ENCODE data around the gene LCP2. TPM values are rescaled to one million over a fixed set of nuclear protein-coding genes. Genes with fewer than 3 reads are reported as not detected.

Gene LCP2
- total RNA-seq, 1 experiment from 2014 or later = 0.36 TPM

- H3K4me1 ChIP-seq (ENCODE audit: control insufficient read depth, insufficient read depth, low read length) = no peaks in the 10 kb centered on the region
- no peak for DNase-seq (ENCODE audit: low read depth, low spot score)
- no peak overlapping the region for H3K4me3 ChIP-seq (ENCODE audit: low read depth in 2 of 2, low read length in 2 of 2)
- BruUV-seq (replicated peaks) = no TSS peak
- ChIA-PET CTCF (no interaction called here), POLR2A (interaction anchor here (0.7 kb wide), 1 partner anchor 297 kb away, joined by 20 read pairs; no protein-coding TSS in a partner anchor)
- H3K27ac ChIP-seq (ENCODE audit: low read length) = no peak overlapping the region
- no peaks in the 10 kb centered on the region for H3K9me3 ChIP-seq (ENCODE audit: control insufficient read depth, insufficient read depth, low read depth, low read length)
- H3K36me3 ChIP-seq (ENCODE audit: control insufficient read depth, insufficient read depth, low read length) = no peaks in the 10 kb centered on the region
- TF ChIP-seq, protein P1, sequence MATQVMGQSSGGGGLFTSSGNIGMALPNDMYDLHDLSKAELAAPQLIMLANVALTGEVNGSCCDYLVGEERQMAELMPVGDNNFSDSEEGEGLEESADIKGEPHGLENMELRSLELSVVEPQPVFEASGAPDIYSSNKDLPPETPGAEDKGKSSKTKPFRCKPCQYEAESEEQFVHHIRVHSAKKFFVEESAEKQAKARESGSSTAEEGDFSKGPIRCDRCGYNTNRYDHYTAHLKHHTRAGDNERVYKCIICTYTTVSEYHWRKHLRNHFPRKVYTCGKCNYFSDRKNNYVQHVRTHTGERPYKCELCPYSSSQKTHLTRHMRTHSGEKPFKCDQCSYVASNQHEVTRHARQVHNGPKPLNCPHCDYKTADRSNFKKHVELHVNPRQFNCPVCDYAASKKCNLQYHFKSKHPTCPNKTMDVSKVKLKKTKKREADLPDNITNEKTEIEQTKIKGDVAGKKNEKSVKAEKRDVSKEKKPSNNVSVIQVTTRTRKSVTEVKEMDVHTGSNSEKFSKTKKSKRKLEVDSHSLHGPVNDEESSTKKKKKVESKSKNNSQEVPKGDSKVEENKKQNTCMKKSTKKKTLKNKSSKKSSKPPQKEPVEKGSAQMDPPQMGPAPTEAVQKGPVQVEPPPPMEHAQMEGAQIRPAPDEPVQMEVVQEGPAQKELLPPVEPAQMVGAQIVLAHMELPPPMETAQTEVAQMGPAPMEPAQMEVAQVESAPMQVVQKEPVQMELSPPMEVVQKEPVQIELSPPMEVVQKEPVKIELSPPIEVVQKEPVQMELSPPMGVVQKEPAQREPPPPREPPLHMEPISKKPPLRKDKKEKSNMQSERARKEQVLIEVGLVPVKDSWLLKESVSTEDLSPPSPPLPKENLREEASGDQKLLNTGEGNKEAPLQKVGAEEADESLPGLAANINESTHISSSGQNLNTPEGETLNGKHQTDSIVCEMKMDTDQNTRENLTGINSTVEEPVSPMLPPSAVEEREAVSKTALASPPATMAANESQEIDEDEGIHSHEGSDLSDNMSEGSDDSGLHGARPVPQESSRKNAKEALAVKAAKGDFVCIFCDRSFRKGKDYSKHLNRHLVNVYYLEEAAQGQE (IDR thresholded peaks at IDR 0.05; ENCODE audit: insufficient read depth in 1 of 2, low read depth in 2 of 2, low read length in 1 of 2) = no peak
- TF ChIP-seq POLR2AphosphoS5 (IDR thresholded peaks at IDR 0.05; ENCODE audit: low read depth, low read length) (no peak), CTCF (IDR thresholded peaks at IDR 0.05) (no peak; the same call in 1 of the 2 replicates), TCF7L2 (IDR thresholded peaks at IDR 0.05; ENCODE audit: low read depth, low read length) (no peak), SIN3A (IDR thresholded peaks at IDR 0.05; ENCODE audit: borderline replicate concordance, insufficient read depth, low read depth, low read length) (no peak)
- peaks cover 22% of the 10 kb centered on the region for H3K27me3 ChIP-seq (ENCODE audit: control insufficient read depth, insufficient read depth, low read length)
- intact Hi-C loops (cut with micrococcal nuclease; ENCODE audit: unreplicated experiment) (no loop called here), in situ Hi-C loops (cut with HindIII; ENCODE audit: low pct_unique_long_range_greater_than_20kb, low sequenced_read_pairs) (no loop called here)
- no peak for ATAC-seq
These were observed 7.1 kb downstream of the LCP2 start for GRCh38 chr5:170290498-170290897.

DNA sequence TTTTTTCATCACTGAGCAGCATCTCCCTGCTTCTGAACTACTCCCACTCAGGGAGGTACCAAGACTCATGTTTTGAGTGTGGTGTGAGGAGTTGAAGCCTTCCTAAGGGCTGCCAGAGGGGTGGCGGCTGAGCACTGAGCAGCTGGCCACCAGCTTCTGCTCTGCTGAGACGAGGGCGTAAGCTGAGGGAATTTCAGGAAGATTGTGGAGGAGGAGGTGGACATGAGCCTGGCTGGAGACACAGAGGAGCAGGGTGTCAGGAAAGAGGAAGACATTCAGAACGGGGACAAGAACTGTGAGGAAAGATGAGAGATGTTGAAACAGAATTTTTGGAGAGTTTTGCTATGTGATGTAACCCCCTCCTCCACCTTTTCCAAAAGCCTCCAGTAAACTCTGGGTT lies 7.8 kb downstream of the LCP2 start:
- intact Hi-C loops (cut with micrococcal nuclease; ENCODE audit: unreplicated experiment) (no loop called here), in situ Hi-C loops (cut with HindIII; ENCODE audit: low pct_unique_long_range_greater_than_20kb, low sequenced_read_pairs) (no loop called here)
- ChIA-PET POLR2A (no interaction called here), CTCF (no interaction called here)
- Histone ChIP-seq H3K9me3 (ENCODE audit: control insufficient read depth, insufficient read depth, low read depth, low read length) (no peaks in the 10 kb centered on the region), H3K4me1 (ENCODE audit: control insufficient read depth, insufficient read depth, low read length) (no peaks in the 10 kb centered on the region), H3K27ac (ENCODE audit: low read length) (no peak overlapping the region), H3K4me3 (ENCODE audit: low read depth in 2 of 2, low read length in 2 of 2) (no peak overlapping the region), H3K36me3 (ENCODE audit: control insufficient read depth, insufficient read depth, low read length) (no peaks in the 10 kb centered on the region), H3K27me3 (ENCODE audit: control insufficient read depth, insufficient read depth, low read length) (peaks cover 21% of the 10 kb centered on the region)
- no TSS peak for BruUV-seq (replicated peaks)
- no peak for ATAC-seq
- TF ChIP-seq POLR2AphosphoS5 (IDR thresholded peaks at IDR 0.05; ENCODE audit: low read depth, low read length) = no peak
- TF ChIP-seq, protein P1 (IDR thresholded peaks at IDR 0.05; ENCODE audit: insufficient read depth in 1 of 2, low read depth in 2 of 2, low read length in 1 of 2) = no peak
- no peak for TF ChIP-seq TCF7L2 (IDR thresholded peaks at IDR 0.05; ENCODE audit: low read depth, low read length)
- no peak for TF ChIP-seq SIN3A (IDR thresholded peaks at IDR 0.05; ENCODE audit: borderline replicate concordance, insufficient read depth, low read depth, low read length)
- no peak for TF ChIP-seq CTCF (IDR thresholded peaks at IDR 0.05)
- no peak for DNase-seq (ENCODE audit: low read depth, low spot score)

Measured in Panc1 (cell line).